GM19467 (cell line): ENCODE results near the gene CACNA1C.

Experiments used
- ATAC-seq: cut with Tn5 transposase; IDR thresholded peaks from one replicate; pipeline ENCODE4 v1.9.1; 2021; ENCODE audit warnings: mild to moderate bottlenecking, moderate library complexity; ENCODE audit not compliant: unreplicated experiment

The CACNA1C gene

GRCh38 chr12:2647186-2647585 lies 594.4 kb downstream of the CACNA1C start:
- no peak for ATAC-seq

- no peak for ATAC-seq
Measured at GRCh38 chr12:2648406-2648805, 595.6 kb downstream of the CACNA1C start.

GRCh38 chr12:2649201-2650030 lies 596.6 kb downstream of the CACNA1C start:
- ATAC-seq: no peak

GRCh38 chr12:2650261-2651067 lies 597.7 kb downstream of the CACNA1C start:
- ATAC-seq: no peak

- no peak for ATAC-seq
Measured at GRCh38 chr12:2651068-2651965, 598.5 kb downstream of the CACNA1C start.

GRCh38 chr12:2652011-2652400 lies 599.2 kb downstream of the CACNA1C start:
- ATAC-seq: no peak

GRCh38 chr12:2652401-2653081 lies 599.8 kb downstream of the CACNA1C start:
- no peak for ATAC-seq

- no peak for ATAC-seq
Measured at GRCh38 chr12:2653461-2653965, 600.7 kb downstream of the CACNA1C start.

- ATAC-seq: no peak
Measured at GRCh38 chr12:2654311-2654710, 601.5 kb downstream of the CACNA1C start.

GRCh38 chr12:2654741-2655140 lies 602.0 kb downstream of the CACNA1C start:
- ATAC-seq: no peak

- ATAC-seq: no peak
Measured at GRCh38 chr12:2662524-2662923, 609.7 kb downstream of the CACNA1C start.

- ATAC-seq: no peak
Measured at GRCh38 chr12:2664721-2665577, 612.2 kb downstream of the CACNA1C start.

GRCh38 chr12:2666411-2666810 lies 613.6 kb downstream of the CACNA1C start:
- ATAC-seq: no peak

GRCh38 chr12:2666846-2667245 lies 614.1 kb downstream of the CACNA1C start:
- no peak for ATAC-seq

- no peak for ATAC-seq
Measured at GRCh38 chr12:2667716-2668440, 615.1 kb downstream of the CACNA1C start.

GRCh38 chr12:2668816-2669215 lies 616.0 kb downstream of the CACNA1C start:
- no peak for ATAC-seq

- no peak for ATAC-seq
Measured at GRCh38 chr12:2669560-2669959, 616.8 kb downstream of the CACNA1C start.

GRCh38 chr12:2672863-2673262 lies 620.1 kb downstream of the CACNA1C start:
- ATAC-seq: no peak
